PC-9 (cell line): ENCODE data around the gene SF3B4.

Source experiments
- CTCF ChIP-seq: fragments of 200-600 bp; sonication (generic); conservative IDR thresholded peaks from 2 replicates; pipeline ENCODE4 v1.6.1; 2017; ENCODE audit warnings: mixed run types, antibody characterized with exemption, mild to moderate bottlenecking, moderate library complexity
- EZH2 ChIP-seq: fragments of 200-600 bp; sonication (generic); IDR thresholded peaks from 2 replicates; pipeline ENCODE4 v1.8.0; 2017; ENCODE audit warnings: antibody characterized with exemption, low read depth

DNA sequence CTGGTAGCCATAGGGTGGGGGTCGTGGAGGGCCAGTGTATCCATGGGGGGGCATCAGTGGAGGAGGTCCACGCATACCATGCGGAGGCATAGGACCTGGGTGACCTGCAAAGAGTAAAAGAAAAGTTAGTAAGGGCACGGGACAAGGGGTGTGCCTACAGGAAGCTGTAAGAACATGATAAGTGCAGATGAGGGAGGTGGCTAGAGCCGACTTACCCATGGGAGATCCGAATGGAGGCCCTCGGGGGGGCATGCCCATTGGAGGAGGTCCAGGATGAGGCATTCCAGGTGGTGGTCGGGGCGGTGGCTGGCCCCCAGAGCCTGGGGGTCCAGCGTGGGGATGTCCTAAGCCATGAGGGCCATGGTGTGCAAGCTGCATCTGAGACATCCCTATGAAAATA lies 4.0 kb downstream of the SF3B4 start:
- TF ChIP-seq CTCF (no peak), EZH2 (no peak)
